Neural progenitor cell (in vitro differentiated cells): ENCODE data around the gene MCCD1.

Experiments used
- EZH2 ChIP-seq: fragments of 200-600 bp; sonication (generic); IDR thresholded peaks from 2 replicates; pipeline ENCODE4 v1.6.1; 2017; ENCODE audit warnings: antibody characterized with exemption, mild to moderate bottlenecking, moderate library complexity
- EZH2phosphoT487 ChIP-seq: fragments of 200-600 bp; sonication (generic); IDR thresholded peaks from 2 replicates; pipeline ENCODE4 v1.6.1; 2017; ENCODE audit warnings: antibody characterized with exemption
- TF ChIP-seq, protein P1 (sequence below): fragments of 200-600 bp; sonication (generic); IDR thresholded peaks from 2 replicates; pipeline ENCODE4 v1.5.1; 2017; ENCODE audit warnings: antibody characterized with exemption, mild to moderate bottlenecking

GRCh38 chr6:31532644-31533454 is 4.1 kb downstream of the MCCD1 start:
- TF ChIP-seq, protein P1, sequence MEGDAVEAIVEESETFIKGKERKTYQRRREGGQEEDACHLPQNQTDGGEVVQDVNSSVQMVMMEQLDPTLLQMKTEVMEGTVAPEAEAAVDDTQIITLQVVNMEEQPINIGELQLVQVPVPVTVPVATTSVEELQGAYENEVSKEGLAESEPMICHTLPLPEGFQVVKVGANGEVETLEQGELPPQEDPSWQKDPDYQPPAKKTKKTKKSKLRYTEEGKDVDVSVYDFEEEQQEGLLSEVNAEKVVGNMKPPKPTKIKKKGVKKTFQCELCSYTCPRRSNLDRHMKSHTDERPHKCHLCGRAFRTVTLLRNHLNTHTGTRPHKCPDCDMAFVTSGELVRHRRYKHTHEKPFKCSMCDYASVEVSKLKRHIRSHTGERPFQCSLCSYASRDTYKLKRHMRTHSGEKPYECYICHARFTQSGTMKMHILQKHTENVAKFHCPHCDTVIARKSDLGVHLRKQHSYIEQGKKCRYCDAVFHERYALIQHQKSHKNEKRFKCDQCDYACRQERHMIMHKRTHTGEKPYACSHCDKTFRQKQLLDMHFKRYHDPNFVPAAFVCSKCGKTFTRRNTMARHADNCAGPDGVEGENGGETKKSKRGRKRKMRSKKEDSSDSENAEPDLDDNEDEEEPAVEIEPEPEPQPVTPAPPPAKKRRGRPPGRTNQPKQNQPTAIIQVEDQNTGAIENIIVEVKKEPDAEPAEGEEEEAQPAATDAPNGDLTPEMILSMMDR = no peak
- TF ChIP-seq EZH2 (no peak), EZH2phosphoT487 (no peak)
